Aorta (tissue), 5 donors: ENCODE measurements around the gene UCN3. TPM values are rescaled to one million over a fixed set of nuclear protein-coding genes. Genes with fewer than 3 reads are reported as not detected.
"Not testable (repeated sequence)": the region's sequence is repeated elsewhere in the genome, so short reads cannot be mapped to it uniquely, and the experiment has no call there.

Source experiments
- ATAC-seq: fragments of 200-7000 bp; cut with Tn5 transposase; one replicate; pipeline ENCODE4 v1.9.1; 2022; ENCODE audit warnings: moderate library complexity; ENCODE audit not compliant: low FRiP score
- DNase-seq, 2 donors: peaks; one replicate each; pipeline ENCODE4 v3.0.0-alpha.2; 2020
- H3K27ac ChIP-seq, 2 donors: one replicate each; pipeline ENCODE4 v1.5.1; 2013; ENCODE audit warnings: low read length in 2 of 2, mild to moderate bottlenecking in 2 of 2, moderate library complexity in 2 of 2, control low read depth in 1 of 2, inconsistent platforms in 1 of 2, low read depth in 1 of 2
- H3K27me3 ChIP-seq, 2 donors: one replicate each; pipeline ENCODE4 v1.6.1; 2013; ENCODE audit warnings: control low read depth in 1 of 2, low read length in 1 of 2, mild to moderate bottlenecking in 1 of 2, moderate library complexity in 1 of 2; ENCODE audit not compliant: insufficient read depth in 2 of 2, control insufficient read depth in 1 of 2
- H3K36me3 ChIP-seq, 2 donors: one replicate each; pipeline ENCODE4 v1.6.1; 2013; ENCODE audit warnings: control low read depth in 1 of 2, low read length in 1 of 2, mild to moderate bottlenecking in 1 of 2; ENCODE audit not compliant: insufficient read depth in 2 of 2, control insufficient read depth in 1 of 2
- H3K4me1 ChIP-seq, 2 donors: one replicate each; pipeline ENCODE4 v1.6.1; 2013; ENCODE audit warnings: low read length in 2 of 2, control low read depth in 1 of 2, mild to moderate bottlenecking in 1 of 2, moderate library complexity in 1 of 2; ENCODE audit not compliant: insufficient read depth in 2 of 2, control insufficient read depth in 1 of 2
- H3K4me3 ChIP-seq, 2 donors: one replicate each; pipeline ENCODE4 v1.5.1; 2013; ENCODE audit warnings: low read length in 2 of 2, control low read depth in 1 of 2, mild to moderate bottlenecking in 1 of 2
- H3K9me3 ChIP-seq: one replicate; pipeline ENCODE4 v1.6.1; 2013; ENCODE audit warnings: mild to moderate bottlenecking, low read length; ENCODE audit not compliant: control insufficient read depth
- WGBS, 2 donors: extraction: QIAGEN DNeasy Blood & Tissue Kit; methylation state at CpG; one replicate each; pipeline ENCODE4 v1.1.7; 2013; 5-methylcytosine and 5-hydroxymethylcytosine counted together
- intact Hi-C, 2 donors: fragments of 100-400 bp; cut with DNase I; formaldehyde crosslinking; loops; one replicate each; pipeline versions ENCODE4 v1.14.2 to v1.15.0; 2022
- polyA plus RNA-seq, 2 donors: library from polyadenylated mRNA; stranded (reverse); fragments of 200-250 nt; gene quantifications; one replicate each; pipeline ENCODE4 v1.2.3, GENCODE V29; 2013
- total RNA-seq, 2 donors: library from RNA; stranded (reverse); fragmentation: NEBNext Ultra II Directional; extraction: Animal tissue kit (Norgen Biotek cat#: 25700); gene quantifications; one replicate each; pipeline ENCODE4 v1.2.1, GENCODE V29; 2021
- donor health status: healthy with polysubstance abuse.
- donor health status: Bipolar disorder and iron deficiency.
- donor health status: DM: no; HTN: no; CAD: no.
- donor health status: DM: no; HTN: no; CAD: no.
- donor health status: DM: yes; HTN: yes; CAD: no.

The UCN3 gene
- total and polyA plus RNA-seq, 4 donors = 0.75 TPM; not detected in 3

DNA sequence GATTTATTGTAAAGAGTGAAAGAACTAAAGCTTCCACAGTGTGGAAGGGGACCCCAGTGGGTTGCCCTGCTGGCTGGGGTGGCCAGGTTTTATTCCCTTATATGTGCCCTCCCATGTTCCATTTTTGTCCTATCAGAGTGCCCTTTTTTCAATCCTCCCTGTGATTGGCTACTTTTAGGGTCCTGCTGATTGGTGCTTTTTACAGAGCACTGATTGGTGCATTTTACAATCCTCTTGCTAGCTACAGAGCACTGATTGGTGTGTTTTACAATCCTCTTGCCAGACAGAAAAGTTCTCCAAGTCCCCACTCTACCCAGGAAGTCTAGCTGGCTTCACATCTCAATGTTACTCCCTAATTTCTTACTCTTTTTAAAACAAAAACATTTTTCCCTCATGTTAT lies 46.0 kb downstream of the UCN3 start:
- H3K4me3 ChIP-seq, H3K27me3 ChIP-seq, H3K9me3 ChIP-seq, ATAC-seq, H3K27ac ChIP-seq, H3K4me1 ChIP-seq, H3K36me3 ChIP-seq, intact Hi-C loops, DNase-seq: not testable (repeated sequence)

DNA sequence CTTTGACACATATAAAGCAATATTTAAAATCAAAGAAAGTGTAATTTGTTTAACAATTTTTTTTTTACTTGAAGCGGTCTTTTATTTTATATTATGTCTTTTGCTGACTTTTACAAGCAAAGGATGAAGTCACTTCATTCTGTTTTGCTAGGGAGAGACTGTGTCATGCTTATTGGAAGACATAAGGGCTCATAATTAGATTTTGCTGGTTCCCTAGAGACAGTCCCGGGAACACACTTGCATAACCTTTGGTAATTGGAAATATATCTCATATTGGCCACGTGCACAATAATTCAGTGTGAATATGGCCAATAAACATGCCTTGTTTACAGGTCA lies 47.1 kb downstream of the UCN3 start:
- ATAC-seq = peak; percentile 67
- no peaks in the 10 kb centered on the region for H3K27me3 ChIP-seq
- no peak for DNase-seq
- peak overlapping the region; percentile 28 to 36 for H3K27ac ChIP-seq
- H3K4me1 ChIP-seq = peaks cover 0 to 4% of the 10 kb centered on the region in 2 donors
- peak overlapping the region in 1 of 2 donors; percentile 21 for H3K4me3 ChIP-seq
- intact Hi-C loops = no loop called here
- WGBS, 2 donors = 5% methylated on average over 3 of the region's 3 CpGs
- no peaks in the 10 kb centered on the region for H3K36me3 ChIP-seq
- no peaks in the 10 kb centered on the region for H3K9me3 ChIP-seq

DNA sequence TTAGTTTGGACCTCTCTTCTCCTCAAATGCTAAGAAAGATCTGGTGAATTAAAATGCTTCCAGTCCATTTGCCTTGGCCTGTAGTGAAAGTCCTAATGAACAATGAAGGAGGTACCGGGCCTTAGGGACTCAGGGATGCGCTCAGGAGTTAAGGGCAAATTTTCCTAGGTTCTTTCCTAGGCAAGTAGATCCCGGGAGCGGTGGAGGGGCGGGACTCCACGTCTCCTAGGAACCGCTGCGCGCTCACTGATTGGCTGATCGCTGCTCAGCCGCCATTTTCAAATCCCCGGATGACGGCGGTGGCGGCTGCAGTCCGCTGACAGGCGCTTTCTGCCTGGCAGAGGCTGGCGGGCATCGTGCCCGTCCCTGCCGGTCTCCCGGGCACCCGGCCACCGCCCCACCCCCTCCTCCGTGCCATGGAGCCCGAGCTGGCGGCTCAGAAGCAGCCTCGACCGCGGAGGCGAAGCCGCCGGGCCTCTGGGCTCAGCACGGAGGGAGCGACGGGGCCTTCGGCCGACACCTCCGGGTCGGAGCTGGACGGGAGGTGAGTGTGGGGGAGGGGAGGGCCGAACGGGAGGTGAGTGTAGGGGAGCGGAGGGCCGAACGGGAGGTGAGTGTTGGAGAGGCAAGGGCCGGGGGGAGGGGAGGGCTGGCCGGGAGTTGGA lies 47.6 kb downstream of the UCN3 start, which contains the start of gene NET1:
TSS of gene NET1 (plus strand) at position 281 of the 665 bp plus-strand sequence. CDS start at position 417, 136 bp downstream.
- DNase-seq (peak; percentile 93 to 96), ATAC-seq (peak; percentile 97)
- intact Hi-C loops = no loop called here
- H3K27ac ChIP-seq = peak within 1 kb of the TSS; percentile 33 to 93
- no peaks in the 10 kb centered on the region for H3K9me3 ChIP-seq
- H3K4me1 ChIP-seq = peaks cover 0 to 4% of the 10 kb centered on the region in 2 donors
- H3K4me3 ChIP-seq = peak within 1 kb of the TSS; percentile 79 to 89
- no peaks in the 10 kb centered on the region for H3K36me3 ChIP-seq
- 1% methylated on average over 45 to 48 of the region's 48 CpGs for WGBS, 2 donors
- no peaks in the 10 kb centered on the region for H3K27me3 ChIP-seq

DNA sequence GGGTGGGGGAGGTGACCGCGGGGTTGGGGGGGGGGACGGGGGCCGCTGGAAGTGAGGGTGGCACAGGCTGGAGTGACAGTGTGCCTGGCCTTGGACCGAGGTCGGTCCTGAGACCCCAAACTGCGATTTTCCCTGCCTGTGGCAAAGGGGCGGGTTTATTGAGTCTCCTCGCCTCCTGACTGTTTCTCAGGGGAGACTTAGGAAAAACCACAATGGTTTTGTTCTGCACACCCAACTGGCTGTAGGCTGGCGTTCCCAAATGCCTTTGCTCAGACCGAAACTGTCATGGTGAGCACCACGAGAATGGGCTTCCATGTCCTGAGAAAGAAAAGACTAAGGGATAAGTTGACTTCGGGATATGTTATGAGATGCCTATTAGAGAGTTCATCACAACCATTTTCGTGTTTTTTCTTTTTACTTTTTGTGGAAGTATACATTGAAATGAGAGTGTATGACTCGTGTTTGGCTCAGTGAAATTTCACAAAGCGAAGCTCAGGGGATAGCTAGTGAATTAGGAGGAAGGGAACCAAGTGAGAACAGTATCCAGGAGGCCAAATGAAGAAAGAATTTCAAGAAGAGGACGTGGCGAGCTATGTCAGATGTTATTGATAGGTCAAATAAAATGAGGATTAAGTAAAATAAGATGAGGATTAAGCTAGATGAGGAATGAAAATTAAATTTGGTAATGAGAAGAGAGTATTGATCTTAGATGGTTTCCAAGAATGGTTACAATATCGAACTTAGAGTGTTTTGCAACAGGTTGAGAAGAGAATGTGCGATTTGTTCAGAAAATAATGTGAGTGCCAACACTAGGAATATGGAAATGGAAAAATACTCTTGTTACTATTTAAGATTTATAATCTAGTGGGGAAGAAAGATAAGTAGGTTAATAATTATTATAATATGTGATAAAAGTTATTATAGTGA lies 48.5 kb downstream of the UCN3 start:
- no peak for DNase-seq
- Histone ChIP-seq H3K9me3 (no peaks in the 10 kb centered on the region), H3K27ac (peak overlapping the region; percentile 33 to 93), H3K4me3 (peak overlapping the region; percentile 79 to 89), H3K36me3 (no peaks in the 10 kb centered on the region), H3K4me1 (peaks cover 0 to 4% of the 10 kb centered on the region in 2 donors), H3K27me3 (no peaks in the 10 kb centered on the region)
- ATAC-seq = peak; percentile 19
- intact Hi-C loops = no loop called here
- WGBS, 2 donors = 2% methylated on average over 18 to 20 of the region's 20 CpGs

DNA sequence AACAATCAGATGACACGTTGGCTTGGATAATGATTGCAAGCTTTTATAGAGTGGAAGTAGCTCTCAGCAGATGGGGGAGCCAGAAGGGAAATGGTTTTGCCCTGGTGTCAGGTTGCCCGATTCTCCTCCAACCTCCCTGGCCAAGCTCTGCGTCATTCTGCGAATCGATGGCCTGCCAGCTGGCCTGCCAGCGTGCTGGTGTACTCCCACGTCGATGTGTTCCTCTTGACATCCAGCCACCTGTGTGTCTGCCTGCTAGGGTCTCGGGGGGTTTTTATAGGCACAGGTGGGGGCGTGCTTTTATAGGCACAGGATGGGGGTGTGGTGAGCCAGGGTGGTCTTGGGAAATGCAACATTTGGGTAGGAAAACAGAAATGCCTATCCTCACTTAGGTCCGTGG lies 52.2 kb downstream of the UCN3 start:
- H3K4me1 ChIP-seq = peaks cover 0 to 4% of the 10 kb centered on the region in 2 donors
- no peaks in the 10 kb centered on the region for H3K27me3 ChIP-seq
- H3K36me3 ChIP-seq = no peaks in the 10 kb centered on the region
- no peak overlapping the region for H3K4me3 ChIP-seq
- intact Hi-C loops = no loop called here
- H3K9me3 ChIP-seq = no peaks in the 10 kb centered on the region
- peak in 1 of 2 donors; percentile 64 for DNase-seq
- ATAC-seq = no peak
- peak overlapping the region in 1 of 2 donors; percentile 65 for H3K27ac ChIP-seq
- WGBS, 2 donors = 49 to 58% methylated on average over 11 of the region's 11 CpGs

DNA sequence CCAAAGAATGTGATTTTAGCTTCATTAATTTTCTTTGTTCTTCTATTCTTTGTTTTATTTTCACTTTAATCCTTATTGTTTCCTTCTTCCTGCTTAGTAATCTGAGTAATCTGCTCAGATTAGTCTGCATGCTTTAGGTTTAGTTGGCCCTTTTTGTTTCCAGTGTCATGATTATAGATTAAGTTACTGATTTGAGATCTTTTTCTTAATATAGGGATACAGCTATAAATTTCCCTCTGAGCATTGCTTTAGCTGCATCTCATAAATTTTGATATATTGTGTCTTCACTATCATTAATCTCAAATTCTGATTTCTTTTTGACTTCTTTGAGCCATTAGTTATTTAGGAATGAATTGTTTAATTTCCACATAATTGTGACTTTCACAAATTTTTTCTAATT lies 53.8 kb downstream of the UCN3 start:
- intact Hi-C loops = no loop called here
- no peak overlapping the region for H3K4me3 ChIP-seq
- ATAC-seq (no peak), DNase-seq (no peak)
- no peaks in the 10 kb centered on the region for H3K27me3 ChIP-seq
- no peaks in the 10 kb centered on the region for H3K36me3 ChIP-seq
- H3K4me1 ChIP-seq = peaks cover 1 to 4% of the 10 kb centered on the region in 2 donors
- H3K9me3 ChIP-seq = no peaks in the 10 kb centered on the region
- H3K27ac ChIP-seq = no peak overlapping the region

DNA sequence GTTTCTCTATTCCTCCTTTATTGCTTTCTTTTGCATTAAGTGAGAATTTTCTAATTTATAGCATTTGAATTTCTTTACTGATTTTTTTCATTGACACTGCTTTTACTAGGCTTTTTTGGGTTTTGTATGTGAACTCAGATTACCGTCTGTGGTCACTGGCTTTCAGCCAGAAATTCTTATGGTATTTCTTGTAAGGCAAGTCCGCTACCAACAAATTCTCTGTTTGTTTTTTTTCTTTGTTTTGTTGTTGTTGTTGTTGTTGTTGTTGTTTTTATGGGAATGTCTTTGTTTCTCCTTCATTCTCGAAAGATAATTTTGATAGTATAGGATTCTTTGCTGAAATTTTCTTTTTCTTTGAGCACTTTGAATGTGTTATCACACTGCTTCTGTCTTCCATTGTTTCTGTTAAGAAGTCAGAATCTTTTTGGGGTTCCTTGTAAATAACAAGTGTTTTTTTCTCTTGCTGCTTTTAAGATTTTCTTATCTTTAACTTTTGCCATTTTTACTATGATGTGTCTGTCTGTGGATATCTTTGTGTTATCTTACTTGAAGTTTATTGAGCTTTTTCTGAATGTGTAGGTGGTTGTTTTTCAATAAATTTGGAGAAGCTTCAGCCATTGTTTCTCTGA lies 54.8 kb downstream of the UCN3 start:
- Histone ChIP-seq H3K27me3 (no peaks in the 10 kb centered on the region), H3K9me3 (no peaks in the 10 kb centered on the region), H3K36me3 (no peaks in the 10 kb centered on the region), H3K4me3 (no peak overlapping the region), H3K27ac (no peak overlapping the region), H3K4me1 (peaks cover 1 to 2% of the 10 kb centered on the region in 2 donors)
- DNase-seq = no peak
- intact Hi-C loops = no loop called here
- 68 to 79% methylated on average over 3 of the region's 3 CpGs for WGBS, 2 donors
- no peak for ATAC-seq

DNA sequence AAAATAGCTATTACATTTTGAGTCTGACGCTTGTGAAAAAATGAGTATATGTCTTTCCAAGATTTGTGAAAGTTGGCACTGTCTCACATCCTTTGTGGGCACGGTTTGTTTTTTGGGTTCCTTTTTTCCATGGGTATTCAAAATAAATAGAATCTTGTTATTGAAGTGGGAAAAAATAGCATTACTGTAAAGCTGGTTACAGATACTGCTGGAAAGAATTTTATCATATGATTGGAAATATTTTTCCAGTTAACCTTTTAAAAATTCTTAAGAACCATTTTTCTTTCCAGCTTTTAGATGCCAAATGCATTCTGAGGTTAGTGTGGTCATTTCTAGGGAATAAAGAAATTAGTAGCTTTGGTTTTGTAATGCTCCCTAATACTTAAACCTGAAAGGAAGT lies 59.0 kb downstream of the UCN3 start:
- intact Hi-C loops = no loop called here
- Histone ChIP-seq H3K27me3 (no peaks in the 10 kb centered on the region), H3K27ac (no peak overlapping the region), H3K9me3 (no peaks in the 10 kb centered on the region), H3K4me3 (no peak overlapping the region), H3K4me1 (peaks cover 0 to 5% of the 10 kb centered on the region in 2 donors), H3K36me3 (no peaks in the 10 kb centered on the region)
- ATAC-seq (peak; percentile 52), DNase-seq (no peak)
- WGBS, 2 donors = 1 to 3% methylated on average over 2 of the region's 2 CpGs
